Effector memory CD4-positive, alpha-beta T cell (primary cell): ENCODE measurements around the gene LIN7A.

ENCODE experiments used
- DNase-seq, 3 donors: peaks; one replicate each; pipeline ENCODE4 v3.0.0-alpha.2; 2020
- H3K27ac ChIP-seq: 2 replicates; pipeline ENCODE4 v1.7.0; 2013; ENCODE audit warnings: mild to moderate bottlenecking, low read length, moderate library complexity; ENCODE audit not compliant: insufficient read depth, poor library complexity, severe bottlenecking
- H3K27me3 ChIP-seq: replicated peaks from 2 replicates; pipeline ENCODE4 v1.7.0; 2013; ENCODE audit warnings: mild to moderate bottlenecking, low read length; ENCODE audit not compliant: insufficient read depth, control insufficient read depth, poor library complexity, severe bottlenecking
- H3K36me3 ChIP-seq: 2 replicates; pipeline ENCODE4 v1.7.0; 2013; ENCODE audit warnings: mild to moderate bottlenecking, low read length, moderate library complexity; ENCODE audit not compliant: control insufficient read depth, insufficient read depth
- H3K4me1 ChIP-seq: 2 replicates; pipeline ENCODE4 v1.7.0; 2013; ENCODE audit warnings: low read length, mild to moderate bottlenecking; ENCODE audit not compliant: control insufficient read depth, insufficient read depth, poor library complexity, severe bottlenecking
- H3K4me3 ChIP-seq: 2 replicates; pipeline ENCODE4 v1.7.0; 2013; ENCODE audit warnings: low read length, low read depth, mild to moderate bottlenecking; ENCODE audit not compliant: insufficient read depth, poor library complexity, severe bottlenecking
- H3K9me3 ChIP-seq: 2 replicates; pipeline ENCODE4 v1.7.0; 2013; ENCODE audit warnings: mild to moderate bottlenecking, low read length, moderate library complexity; ENCODE audit not compliant: control insufficient read depth
- total RNA-seq, 3 donors: gene quantifications; one replicate each; lab custom pipeline; 2026; lab: John Stamatoyannopoulos, UW

Gene LIN7A
- total RNA-seq: 0 to 1.2 (median 0) reads per million in 3 donors

DNA sequence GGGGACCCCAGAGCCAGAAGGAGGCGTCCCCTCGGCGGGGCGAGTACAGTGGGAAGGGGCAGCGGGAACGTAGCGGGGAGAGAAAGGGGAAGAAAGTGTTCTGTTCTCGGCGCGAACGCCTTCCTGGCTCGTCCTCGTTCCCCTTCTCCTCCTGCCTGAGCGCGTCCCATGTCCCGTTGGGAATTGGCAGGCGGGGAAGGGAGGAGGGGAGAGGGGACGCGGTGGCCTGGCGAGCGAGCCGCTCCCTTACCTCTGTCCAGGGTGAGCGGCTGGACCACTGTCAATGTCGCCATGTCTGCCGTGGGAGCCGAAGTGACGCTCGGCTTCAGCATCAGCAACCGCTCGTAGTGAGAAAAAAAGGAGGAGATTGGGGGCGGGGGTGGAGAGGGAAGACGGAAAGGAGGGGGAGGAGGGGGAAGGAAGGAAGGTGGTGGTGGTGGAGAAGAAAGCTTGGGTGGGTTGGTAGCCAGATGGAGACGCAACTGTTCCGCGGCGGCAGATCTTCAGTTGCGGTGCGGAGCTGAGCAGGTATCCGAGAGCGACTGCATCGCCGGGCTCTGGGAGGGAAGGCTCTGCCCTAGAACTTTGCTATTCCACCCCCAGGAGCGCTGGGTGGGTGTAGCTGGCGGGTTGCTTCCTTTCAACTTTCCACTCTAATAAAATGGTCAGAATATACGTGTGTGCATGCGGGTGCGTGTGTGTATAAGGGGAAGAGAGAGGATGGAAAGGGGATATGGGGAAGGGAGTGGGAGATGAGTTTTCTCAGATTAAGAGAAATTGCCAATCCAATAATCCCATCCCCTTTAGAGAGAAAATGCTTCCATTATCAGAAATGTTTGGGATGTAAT lies at the start of gene LIN7A:
Gene LIN7A, minus strand, starts transcription at position 544 of the 848 bp plus-strand sequence. Its CDS starts 212 bp downstream, at position 332.
- no peak within 1 kb of the TSS for H3K27ac ChIP-seq
- DNase-seq: no peak
- H3K4me1 ChIP-seq: no peaks in the 10 kb centered on the region

DNA sequence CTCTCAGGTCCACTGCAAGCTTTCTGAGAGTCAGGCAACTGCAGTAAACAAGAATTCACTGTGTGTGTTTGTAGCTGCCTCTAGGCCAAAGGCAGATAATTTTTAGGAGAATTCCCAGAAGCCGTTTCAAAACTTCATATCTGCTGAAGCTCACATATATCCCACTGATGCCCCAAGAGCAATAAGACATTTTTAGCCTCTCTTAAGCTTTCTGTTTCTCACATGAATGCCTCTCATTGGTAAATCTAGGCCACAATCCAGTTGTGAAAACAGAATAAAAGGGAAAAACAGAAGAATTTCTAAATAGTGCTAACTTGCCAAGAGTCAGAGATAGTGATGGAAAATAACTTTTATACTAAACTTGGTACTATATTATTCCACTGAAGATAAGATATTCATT lies 48.5 kb upstream of the LIN7A start:
- no peaks in the 10 kb centered on the region for H3K4me1 ChIP-seq
- H3K4me3 ChIP-seq: no peak overlapping the region
- no peak for DNase-seq
- no peaks in the 10 kb centered on the region for H3K36me3 ChIP-seq
- H3K27me3 ChIP-seq: no peaks in the 10 kb centered on the region
- H3K27ac ChIP-seq: no peak overlapping the region
- H3K9me3 ChIP-seq: peaks cover 4% of the 10 kb centered on the region

More for the DNA sequence above, at the start of gene LIN7A:
- Histone ChIP-seq H3K9me3 (no peaks in the 10 kb centered on the region), H3K27me3 (peaks cover 7% of the 10 kb centered on the region), H3K4me3 (no peak within 1 kb of the TSS), H3K36me3 (no peaks in the 10 kb centered on the region)

DNA sequence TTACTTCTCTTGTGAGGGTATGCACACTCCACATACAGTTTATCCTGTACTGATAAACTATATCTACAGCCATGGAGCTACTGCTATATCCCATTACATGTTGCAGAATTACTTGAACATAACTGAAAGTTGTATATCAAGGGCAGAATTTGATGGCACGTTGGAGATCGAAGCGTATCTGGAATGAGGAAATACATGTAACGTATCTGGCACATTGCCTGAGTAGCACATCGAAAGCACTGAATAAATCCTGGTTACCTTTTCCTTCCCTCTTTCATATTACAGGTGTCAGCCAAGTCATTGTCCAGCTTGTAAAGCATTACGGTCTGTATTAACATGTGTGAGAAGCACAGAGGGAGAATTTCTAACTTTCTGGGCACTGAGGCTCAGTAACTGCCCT lies 42.1 kb upstream of the LIN7A start:
- no peaks in the 10 kb centered on the region for H3K27me3 ChIP-seq
- no peak for DNase-seq
- H3K9me3 ChIP-seq: peaks cover 4% of the 10 kb centered on the region
- no peak overlapping the region for H3K27ac ChIP-seq
- no peak overlapping the region for H3K4me3 ChIP-seq
- H3K4me1 ChIP-seq: no peaks in the 10 kb centered on the region
- H3K36me3 ChIP-seq: no peaks in the 10 kb centered on the region

DNA sequence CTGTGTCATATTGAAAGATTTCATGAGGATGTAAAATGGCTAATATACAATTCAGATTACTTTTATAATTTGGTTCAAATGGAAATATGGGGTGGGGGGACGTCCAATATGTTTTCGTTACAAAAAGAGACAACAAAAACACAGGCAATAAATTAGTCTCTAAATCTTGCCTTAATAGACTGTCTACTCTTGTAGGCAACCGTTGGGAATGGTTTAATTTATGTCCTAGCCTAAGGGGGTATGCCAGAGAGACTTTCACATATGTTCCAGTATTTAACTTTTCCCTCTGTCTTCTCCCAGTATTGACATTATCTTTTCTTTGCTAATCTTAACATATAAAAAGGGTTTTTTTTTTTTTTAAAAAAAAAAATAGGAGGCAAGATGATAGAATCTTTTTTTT lies 41.5 kb upstream of the LIN7A start:
- Histone ChIP-seq H3K27ac (no peak overlapping the region), H3K4me3 (no peak overlapping the region), H3K27me3 (no peaks in the 10 kb centered on the region), H3K9me3 (peaks cover 4% of the 10 kb centered on the region), H3K4me1 (no peaks in the 10 kb centered on the region), H3K36me3 (no peaks in the 10 kb centered on the region)
- no peak for DNase-seq

DNA sequence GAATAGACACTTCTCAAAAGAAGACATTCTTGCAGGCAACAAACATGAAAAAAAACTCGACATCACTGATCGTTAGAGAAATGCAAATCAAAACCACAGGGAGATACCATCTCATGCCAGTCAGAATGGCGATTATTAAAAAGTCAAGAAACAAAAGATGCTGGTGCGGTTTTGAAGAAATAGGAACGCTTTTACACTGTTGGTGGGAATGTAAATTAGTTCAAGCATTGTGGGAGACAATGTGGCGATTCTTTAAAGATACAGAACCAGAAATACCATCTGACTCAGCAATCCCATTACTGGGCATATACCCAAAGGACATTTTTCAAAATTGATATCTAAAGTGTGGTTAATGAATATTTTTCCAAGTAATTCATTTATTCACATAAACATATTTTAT lies 39.6 kb upstream of the LIN7A start:
- no peaks in the 10 kb centered on the region for H3K9me3 ChIP-seq
- DNase-seq: no peak

GRCh38 chr12:80968326-80968725 lies 30.6 kb upstream of the LIN7A start:
- Histone ChIP-seq H3K4me1 (no peaks in the 10 kb centered on the region), H3K27me3 (no peaks in the 10 kb centered on the region), H3K36me3 (no peaks in the 10 kb centered on the region), H3K4me3 (no peak overlapping the region), H3K9me3 (no peaks in the 10 kb centered on the region), H3K27ac (no peak overlapping the region)
- DNase-seq: no peak

More for the DNA sequence above, 39.6 kb upstream of the LIN7A start:
- H3K27ac ChIP-seq: no peak overlapping the region
- no peaks in the 10 kb centered on the region for H3K4me1 ChIP-seq
- H3K27me3 ChIP-seq: no peaks in the 10 kb centered on the region
- no peaks in the 10 kb centered on the region for H3K36me3 ChIP-seq
- no peak overlapping the region for H3K4me3 ChIP-seq

GRCh38 chr12:80967565-80967964 lies 29.8 kb upstream of the LIN7A start:
- H3K9me3 ChIP-seq: no peaks in the 10 kb centered on the region
- no peaks in the 10 kb centered on the region for H3K36me3 ChIP-seq
- H3K27ac ChIP-seq: no peak overlapping the region
- no peak overlapping the region for H3K4me3 ChIP-seq
- no peak for DNase-seq
- H3K27me3 ChIP-seq: no peaks in the 10 kb centered on the region
- no peaks in the 10 kb centered on the region for H3K4me1 ChIP-seq

DNA sequence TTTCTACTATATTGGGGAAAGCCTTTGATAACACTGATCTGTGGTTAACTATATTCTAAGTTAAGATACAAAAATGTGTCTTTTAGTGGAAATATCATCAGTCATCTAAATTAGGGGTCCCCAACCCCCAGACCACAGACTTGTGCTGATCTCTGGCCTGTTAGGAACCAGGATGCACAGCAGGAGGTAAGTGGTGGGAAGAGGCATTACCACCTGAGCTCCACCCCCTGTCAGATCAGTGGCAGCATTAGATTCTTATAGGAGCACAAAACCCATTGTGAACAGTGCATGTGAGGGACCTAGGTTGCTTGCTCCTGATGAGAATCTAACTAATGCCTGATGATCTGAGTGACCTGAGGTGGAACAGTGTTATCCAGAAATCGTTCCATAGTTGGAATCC lies 28.3 kb upstream of the LIN7A start:
- no peak for DNase-seq
- Histone ChIP-seq H3K4me3 (no peak overlapping the region), H3K9me3 (no peaks in the 10 kb centered on the region), H3K27me3 (no peaks in the 10 kb centered on the region), H3K36me3 (no peaks in the 10 kb centered on the region), H3K27ac (no peak overlapping the region), H3K4me1 (no peaks in the 10 kb centered on the region)

DNA sequence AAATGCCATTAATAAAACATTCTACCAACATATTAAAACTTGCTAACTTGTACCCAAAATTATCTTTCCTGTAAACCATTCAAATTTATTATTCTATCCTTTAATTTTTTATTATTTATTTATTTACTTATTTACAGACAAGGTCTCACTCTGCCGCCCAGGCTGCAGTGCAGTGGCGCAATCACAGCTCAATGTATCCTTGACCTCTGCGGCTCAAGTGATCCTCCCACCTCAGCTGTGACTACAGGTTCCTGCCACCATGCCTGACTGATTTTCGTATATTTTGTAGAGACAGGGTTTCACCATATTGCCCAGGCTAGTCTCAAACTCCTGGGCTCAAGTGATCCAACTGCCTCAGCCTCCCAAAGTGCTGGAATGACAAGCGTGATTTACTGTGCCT lies 20.4 kb upstream of the LIN7A start:
- Histone ChIP-seq H3K4me3 (no peak overlapping the region), H3K9me3 (no peaks in the 10 kb centered on the region), H3K27me3 (no peaks in the 10 kb centered on the region), H3K36me3 (no peaks in the 10 kb centered on the region), H3K4me1 (no peaks in the 10 kb centered on the region), H3K27ac (no peak overlapping the region)
- DNase-seq: no peak

DNA sequence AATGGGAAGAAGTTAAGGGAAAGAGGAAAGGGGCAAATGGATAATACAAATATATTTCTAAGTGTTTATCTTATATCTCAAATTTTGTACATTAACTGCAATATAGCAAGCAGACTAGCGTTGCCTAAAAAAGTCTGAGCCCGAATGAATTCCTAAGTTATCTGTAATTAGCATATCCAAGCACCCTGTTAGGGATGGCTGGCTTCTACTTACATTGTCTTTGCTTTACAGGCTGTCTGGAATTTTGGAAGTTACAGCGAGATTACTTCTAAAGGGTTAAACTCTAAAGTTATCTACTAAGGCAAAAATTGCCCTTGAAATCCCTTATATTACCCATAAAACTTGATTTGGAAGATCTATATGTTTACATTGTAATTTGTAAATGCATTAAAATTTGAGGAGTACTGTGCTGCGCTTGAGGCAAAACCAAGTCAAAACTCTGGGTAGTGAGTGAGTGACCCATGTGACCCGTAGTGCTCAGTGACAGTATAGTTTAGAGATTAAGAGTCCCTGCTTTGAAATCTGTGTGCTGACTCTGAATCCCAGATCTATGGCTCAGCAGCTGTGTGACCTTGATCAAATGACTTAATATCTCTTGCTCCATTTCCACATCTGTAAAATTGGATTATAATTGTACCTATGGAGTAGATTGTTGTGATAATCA lies 17.3 kb upstream of the LIN7A start:
- DNase-seq: no peak
- no peaks in the 10 kb centered on the region for H3K36me3 ChIP-seq
- no peaks in the 10 kb centered on the region for H3K27me3 ChIP-seq
- H3K4me3 ChIP-seq: no peak overlapping the region
- H3K27ac ChIP-seq: no peak overlapping the region
- no peaks in the 10 kb centered on the region for H3K4me1 ChIP-seq
- H3K9me3 ChIP-seq: no peaks in the 10 kb centered on the region
